Measurements from ENCODE around the gene SULF2.
A peak's percentile ranks its signal among the peaks of the same experiment; 100 is the strongest.

The SULF2 gene

DNA sequence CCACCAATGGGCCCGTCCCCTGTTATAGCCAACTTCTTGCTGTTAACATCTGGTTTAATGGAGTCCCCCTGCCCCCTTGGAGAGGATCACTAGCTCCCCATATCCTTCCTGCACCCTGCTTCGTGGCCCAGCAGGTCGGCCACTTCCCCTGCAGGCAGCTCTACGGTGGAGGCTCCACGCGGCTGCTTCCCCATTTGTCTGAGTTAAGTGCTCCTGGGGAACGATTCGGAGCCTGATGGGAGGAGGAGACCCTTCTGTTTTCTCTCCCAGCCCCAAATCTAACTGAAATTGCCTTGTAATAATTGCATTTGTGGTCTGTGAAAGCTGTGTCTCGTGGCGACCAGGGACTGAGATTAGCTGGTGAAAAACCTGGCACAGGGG lies 74.6 kb downstream of the SULF2 start:
- no peak for DNase-seq (ENCODE audit: low spot score)
- CTCF ChIA-PET = interaction anchor here (0.6 kb wide), 1 partner anchor 694 kb away, joined by 4 read pairs; no protein-coding TSS in a partner anchor
- TF ChIP-seq CTCF (conservative IDR thresholded peaks at IDR 0.05; ENCODE audit: low read depth) = no peak
- H3K27ac ChIP-seq = peak overlapping the region; percentile 44
- POLR2A ChIA-PET (ENCODE audit: low non-redundant PET) = no interaction called here

GRCh38 chr20:47708953-47709833 lies 76.1 kb downstream of the SULF2 start:
- ChIA-PET CTCF (no interaction called here), POLR2A (ENCODE audit: low non-redundant PET) (no interaction called here)
- no peak for DNase-seq (ENCODE audit: low spot score)
- no peak for TF ChIP-seq CTCF (conservative IDR thresholded peaks at IDR 0.05; ENCODE audit: low read depth)
- H3K27ac ChIP-seq = peak overlapping the region; percentile 44

GRCh38 chr20:47708140-47708807 lies 77.0 kb downstream of the SULF2 start:
- DNase-seq (ENCODE audit: low spot score) = no peak
- TF ChIP-seq CTCF (conservative IDR thresholded peaks at IDR 0.05; ENCODE audit: low read depth) = no peak
- ChIA-PET POLR2A (ENCODE audit: low non-redundant PET) (no interaction called here), CTCF (no interaction called here)
- H3K27ac ChIP-seq = peak overlapping the region; percentile 44

GRCh38 chr20:47706345-47706744 lies 78.9 kb downstream of the SULF2 start:
- CTCF ChIA-PET = no interaction called here

GRCh38 chr20:47705497-47705856 lies 79.8 kb downstream of the SULF2 start:
- TF ChIP-seq CTCF (conservative IDR thresholded peaks at IDR 0.05; ENCODE audit: low read depth) = no peak
- peak overlapping the region; percentile 58 for H3K27ac ChIP-seq
- POLR2A ChIA-PET (ENCODE audit: low non-redundant PET) = no interaction called here
- no peak for DNase-seq (ENCODE audit: low spot score)
- CTCF ChIA-PET = interaction anchor here (0.6 to 1.6 kb wide), 4 partner anchors 9 to 853 kb away, joined by 4 to 10 read pairs (median 5); no protein-coding TSS in a partner anchor

More at GRCh38 chr20:47706345-47706744, 78.9 kb downstream of the SULF2 start:
- peak overlapping the region; percentile 58 for H3K27ac ChIP-seq
- TF ChIP-seq CTCF (conservative IDR thresholded peaks at IDR 0.05; ENCODE audit: low read depth) = no peak
- DNase-seq (ENCODE audit: low spot score) = no peak
- POLR2A ChIA-PET (ENCODE audit: low non-redundant PET) = no interaction called here

- CTCF ChIA-PET = interaction anchor here (0.5 to 1.6 kb wide), 5 partner anchors 10 to 589 kb away, joined by 3 to 5 read pairs (median 4); no protein-coding TSS in a partner anchor
- POLR2A ChIA-PET (ENCODE audit: low non-redundant PET) = no interaction called here
- peak overlapping the region; percentile 58 for H3K27ac ChIP-seq
- peak; percentile 74 for DNase-seq (ENCODE audit: low spot score)
- no peak for TF ChIP-seq CTCF (conservative IDR thresholded peaks at IDR 0.05; ENCODE audit: low read depth)
Observed at GRCh38 chr20:47704746-47705496, 80.4 kb downstream of the SULF2 start.
